ENCODE data around the gene TLE4.

- no peak for TF ChIP-seq CTCF (conservative IDR thresholded peaks at IDR 0.05 in 1 of 2, IDR thresholded peaks at IDR 0.05 in 1 of 2; ENCODE audit: extremely low read depth in 1 of 2, insufficient read depth in 1 of 2, low read depth in 1 of 2, low read length in 2 of 2)
- no peak for TF ChIP-seq EZH2 (IDR thresholded peaks at IDR 0.05; ENCODE audit: borderline replicate concordance, low read length)
Measured at GRCh38 chr9:79632705-79633104, 60.9 kb downstream of the TLE4 start.
